HEK293 (cell line): ENCODE data around the gene TUBB3.

ENCODE experiments used
- CTCF ChIA-PET: fragments of 350-600 bp; formaldehyde crosslinking; extraction: SDS; loops from one replicate; lab custom pipeline; 2021; ENCODE audit warnings: antibody characterized with exemption; lab: Yijun Ruan, JAX
- POLR2A ChIA-PET: fragments of 300-600 bp; formaldehyde crosslinking; extraction: SDS; loops from one replicate; lab custom pipeline; 2020; ENCODE audit warnings: antibody characterized with exemption, inconsistent platforms; lab: Yijun Ruan, JAX
- H3K27ac ChIP-seq: fragments of 200-500 bp; sonication (Bioruptor generic); 2 replicates; pipeline ENCODE4 v1.5.1; 2014; ENCODE audit warnings: low read depth, low read length, control low read depth, inconsistent platforms; ENCODE audit errors: extremely low read depth
- H3K36me3 ChIP-seq, 2 experiments: fragments of 200-500 bp in 1 of 2; sonication (Bioruptor generic) in 1 of 2; 1 replicate in 1 of 2; 2 replicates in 1 of 2; pipeline ENCODE4 v1.5.1; 2014 to 2017; ENCODE audit warnings: inconsistent platforms in 2 of 2, low read length in 2 of 2; ENCODE audit not compliant: control insufficient read depth in 2 of 2, insufficient read depth in 1 of 2
- H3K4me1 ChIP-seq: fragments of 200-500 bp; sonication (Bioruptor generic); 2 replicates; pipeline ENCODE4 v1.5.1; 2014; ENCODE audit warnings: mild to moderate bottlenecking, low read length, inconsistent platforms; ENCODE audit not compliant: control insufficient read depth, insufficient read depth
- H3K4me3 ChIP-seq: 2 replicates; pipeline ENCODE4 v1.5.1; 2011; ENCODE audit warnings: low read depth, mild to moderate bottlenecking, control low read depth, low read length, moderate library complexity
- H3K9me3 ChIP-seq: fragments of 200-500 bp; sonication (Bioruptor generic); 2 replicates; pipeline ENCODE4 v1.5.1; 2014; ENCODE audit warnings: low read depth, low read length, inconsistent platforms; ENCODE audit not compliant: control insufficient read depth, insufficient read depth
- CTCF ChIP-seq: fragments of 450-650 bp; formaldehyde crosslinking; IDR thresholded peaks from 2 replicates; pipeline ENCODE4 v1.5.1; 2016; ENCODE audit warnings: missing biosample characterization, missing genetic modification characterization
- FEZF1 ChIP-seq: fragments of 450-650 bp; formaldehyde crosslinking; IDR thresholded peaks from 2 replicates; pipeline ENCODE4 v1.5.1; 2016; ENCODE audit warnings: missing biosample characterization, missing genetic modification characterization
- GLIS2 ChIP-seq: fragments of 450-650 bp; formaldehyde crosslinking; IDR thresholded peaks from 2 replicates; pipeline ENCODE4 v1.5.1; 2016; ENCODE audit warnings: missing biosample characterization, missing genetic modification characterization
- INSM2 ChIP-seq: fragments of 450-650 bp; formaldehyde crosslinking; IDR thresholded peaks from 2 replicates; pipeline ENCODE4 v1.5.1; 2016; ENCODE audit warnings: missing biosample characterization, missing genetic modification characterization
- KLF7 ChIP-seq: fragments of 450-650 bp; formaldehyde crosslinking; IDR thresholded peaks from 2 replicates; pipeline ENCODE4 v1.5.1; 2016; ENCODE audit warnings: missing biosample characterization, missing genetic modification characterization, borderline replicate concordance
- REST ChIP-seq: fragments of 450-650 bp; formaldehyde crosslinking; IDR thresholded peaks from 2 replicates; pipeline ENCODE4 v1.5.1; 2016; ENCODE audit warnings: missing biosample characterization, missing genetic modification characterization
- YY2 ChIP-seq: fragments of 450-650 bp; formaldehyde crosslinking; IDR thresholded peaks from 2 replicates; pipeline ENCODE4 v1.5.1; 2016; ENCODE audit warnings: missing biosample characterization, missing genetic modification characterization
- ZNF112 ChIP-seq: fragments of 450-650 bp; formaldehyde crosslinking; IDR thresholded peaks from 2 replicates; pipeline ENCODE4 v1.5.0; 2017; ENCODE audit warnings: missing biosample characterization, missing genetic modification characterization
- ZNF114 ChIP-seq: fragments of 450-650 bp; formaldehyde crosslinking; IDR thresholded peaks from 2 replicates; pipeline ENCODE4 v1.5.0; 2017; ENCODE audit warnings: missing biosample characterization, missing genetic modification characterization
- ZNF138 ChIP-seq: fragments of 450-650 bp; formaldehyde crosslinking; IDR thresholded peaks from 2 replicates; pipeline ENCODE4 v1.5.1; 2016; ENCODE audit warnings: missing biosample characterization, missing genetic modification characterization, borderline replicate concordance
- ZNF140 ChIP-seq: fragments of 450-650 bp; formaldehyde crosslinking; IDR thresholded peaks from 2 replicates; pipeline ENCODE4 v1.5.1; 2016; ENCODE audit warnings: missing biosample characterization, missing genetic modification characterization
- ZNF155 ChIP-seq: fragments of 450-650 bp; formaldehyde crosslinking; IDR thresholded peaks from 2 replicates; pipeline ENCODE4 v1.5.1; 2016; ENCODE audit warnings: missing biosample characterization, missing genetic modification characterization
- ZNF169 ChIP-seq: fragments of 450-650 bp; formaldehyde crosslinking; IDR thresholded peaks from 2 replicates; pipeline ENCODE4 v1.5.1; 2016; ENCODE audit warnings: missing biosample characterization, missing genetic modification characterization
- ZNF202 ChIP-seq: fragments of 450-650 bp; formaldehyde crosslinking; IDR thresholded peaks from 2 replicates; pipeline ENCODE4 v1.5.1; 2016; ENCODE audit warnings: missing biosample characterization, missing genetic modification characterization, borderline replicate concordance
- ZNF223 ChIP-seq: fragments of 450-650 bp; formaldehyde crosslinking; IDR thresholded peaks from 2 replicates; pipeline ENCODE4 v1.5.1; 2016; ENCODE audit warnings: missing biosample characterization, missing genetic modification characterization
- ZNF248 ChIP-seq: fragments of 450-650 bp; formaldehyde crosslinking; IDR thresholded peaks from 2 replicates; pipeline ENCODE4 v1.5.1; 2017; ENCODE audit warnings: missing biosample characterization, missing genetic modification characterization
- ZNF280C ChIP-seq: fragments of 450-650 bp; formaldehyde crosslinking; IDR thresholded peaks from 2 replicates; pipeline ENCODE4 v1.5.1; 2016; ENCODE audit warnings: missing biosample characterization, missing genetic modification characterization
- ZNF292 ChIP-seq: fragments of 450-650 bp; formaldehyde crosslinking; IDR thresholded peaks from 2 replicates; pipeline ENCODE4 v1.5.1; 2016; ENCODE audit warnings: low read depth, missing biosample characterization, missing genetic modification characterization, borderline replicate concordance
- ZNF311 ChIP-seq: fragments of 450-650 bp; formaldehyde crosslinking; IDR thresholded peaks from 2 replicates; pipeline ENCODE4 v1.5.1; 2017; ENCODE audit warnings: missing biosample characterization, missing genetic modification characterization, borderline replicate concordance
- ZNF366 ChIP-seq: fragments of 450-650 bp; formaldehyde crosslinking; conservative IDR thresholded peaks from 2 replicates; pipeline ENCODE4 v1.5.1; 2016; ENCODE audit warnings: missing biosample characterization, missing genetic modification characterization
- ZNF48 ChIP-seq: fragments of 450-650 bp; formaldehyde crosslinking; IDR thresholded peaks from 2 replicates; pipeline ENCODE4 v1.5.1; 2016; ENCODE audit warnings: missing biosample characterization, missing genetic modification characterization
- ZNF501 ChIP-seq: fragments of 450-650 bp; formaldehyde crosslinking; IDR thresholded peaks from 2 replicates; pipeline ENCODE4 v1.5.1; 2016; ENCODE audit warnings: missing biosample characterization, missing genetic modification characterization
- ZNF514 ChIP-seq: fragments of 450-650 bp; formaldehyde crosslinking; IDR thresholded peaks from 2 replicates; pipeline ENCODE4 v1.5.1; 2016; ENCODE audit warnings: missing biosample characterization, missing genetic modification characterization
- ZNF600 ChIP-seq: fragments of 450-650 bp; formaldehyde crosslinking; IDR thresholded peaks from 2 replicates; pipeline ENCODE4 v1.5.1; 2016; ENCODE audit warnings: missing biosample characterization, missing genetic modification characterization
- ZNF610 ChIP-seq: fragments of 450-650 bp; formaldehyde crosslinking; IDR thresholded peaks from 2 replicates; pipeline ENCODE4 v1.5.1; 2016; ENCODE audit warnings: missing biosample characterization, missing genetic modification characterization, borderline replicate concordance

TUBB3 gene

GRCh38 chr16:89982318-89982717, 59.2 kb downstream of the TUBB3 start (continued):
- TF ChIP-seq ZNF280C (tag by site-specific recombination) (no peak), ZNF292 (tag by site-specific recombination) (no peak), ZNF610 (tag by site-specific recombination) (no peak), ZNF140 (tag by site-specific recombination) (no peak), ZNF202 (no peak)
- TF ChIP-seq, all 188 proteins: peak for 0

GRCh38 chr16:89983536-89983935, 60.4 kb downstream of the TUBB3 start:
- TF ChIP-seq ZNF514 (tag by site-specific recombination) (no peak), ZNF501 (no peak), KLF7 (tag by site-specific recombination) (no peak), GLIS2 (tag by site-specific recombination) (no peak), ZNF280C (tag by site-specific recombination) (no peak), YY2 (tag by site-specific recombination) (no peak), ZNF114 (tag by site-specific recombination) (no peak), ZNF223 (tag by site-specific recombination) (no peak), ZNF155 (tag by site-specific recombination) (no peak), INSM2 (tag by site-specific recombination) (no peak), FEZF1 (tag by site-specific recombination) (no peak), ZNF48 (tag by site-specific recombination) (no peak), ZNF248 (tag by site-specific recombination) (no peak), ZNF600 (tag by site-specific recombination) (no peak), ZNF112 (tag by site-specific recombination) (no peak), ZNF138 (no peak)
- no peaks in the 10 kb centered on the region for H3K4me1 ChIP-seq
- POLR2A ChIA-PET = no interaction called here
- H3K9me3 ChIP-seq = no peaks in the 10 kb centered on the region
- H3K4me3 ChIP-seq = no peak overlapping the region
- peaks cover 61 to 90% of the 10 kb centered on the region in 2 experiments for H3K36me3 ChIP-seq
- CTCF ChIA-PET = no interaction called here
- no peak overlapping the region for H3K27ac ChIP-seq

GRCh38 chr16:89984216-89984615, 61.1 kb downstream of the TUBB3 start:
- no peaks in the 10 kb centered on the region for H3K4me1 ChIP-seq
- H3K36me3 ChIP-seq = peaks cover 58 to 90% of the 10 kb centered on the region in 2 experiments
- H3K9me3 ChIP-seq = no peaks in the 10 kb centered on the region
- no peak overlapping the region for H3K4me3 ChIP-seq
- POLR2A ChIA-PET = no interaction called here
- no peak overlapping the region for H3K27ac ChIP-seq
- CTCF ChIA-PET = no interaction called here
- TF ChIP-seq ZNF169 (no peak), CTCF (no peak), ZNF311 (tag by site-specific recombination) (no peak), ZNF366 (tag by site-specific recombination) (no peak), REST (tag by site-specific recombination) (no peak)
